OCI-LY3 (cell line): ENCODE results near the gene STARD9.

Experiments used
- H2AFZ ChIP-seq: fragments of 200-600, 300-600 bp; shearing (Covaris generic); 2 replicates; pipeline ENCODE4 v1.6.0; 2014; ENCODE audit warnings: antibody characterized with exemption, low read depth, low read length
- H3K27ac ChIP-seq: fragments of 200-600, 300-600 bp; sonication (generic); 2 replicates; pipeline ENCODE4 v1.5.1; 2014; ENCODE audit warnings: mild to moderate bottlenecking, low read length, moderate library complexity, mixed read lengths
- H3K27me3 ChIP-seq: fragments of 200-600, 300-600 bp; sonication (generic); 2 replicates; pipeline ENCODE4 v1.6.1; 2014; ENCODE audit warnings: low read depth, low read length, mixed read lengths
- H3K36me3 ChIP-seq: fragments of 200-600, 300-600 bp; sonication (generic); replicated peaks from 2 replicates; pipeline ENCODE3; 2014; ENCODE audit warnings: low read depth, low read length, mixed read lengths
- H3K4me1 ChIP-seq: fragments of 300-600, 200-600 bp; sonication (generic); 2 replicates; pipeline ENCODE4 v1.6.1; 2014; ENCODE audit warnings: low read length, mixed read lengths
- H3K4me2 ChIP-seq: fragments of 200-600, 300-600 bp; sonication (generic); 2 replicates; pipeline ENCODE4 v1.6.1; 2014; ENCODE audit warnings: low read length, mixed read lengths
- H3K4me3 ChIP-seq: fragments of 300-600, 200-600 bp; sonication (generic); 2 replicates; pipeline ENCODE4 v1.5.1; 2014; ENCODE audit warnings: antibody characterized with exemption, mild to moderate bottlenecking, low read length, moderate library complexity
- H3K79me2 ChIP-seq: fragments of 300-600, 200-600 bp; shearing (Covaris generic); 2 replicates; pipeline ENCODE4 v1.6.1; 2014; ENCODE audit warnings: mild to moderate bottlenecking, low read length, mixed read lengths
- H3K9ac ChIP-seq: fragments of 300-600, 200-600 bp; shearing (Covaris generic); 2 replicates; pipeline ENCODE4 v1.6.0; 2014; ENCODE audit warnings: mild to moderate bottlenecking, low read length, moderate library complexity
- H3K9me3 ChIP-seq: fragments of 200-600, 300-600 bp; shearing (Covaris generic); 2 replicates; pipeline ENCODE4 v1.6.1; 2014; ENCODE audit warnings: low read length, mixed read lengths; ENCODE audit not compliant: insufficient read depth
- H4K20me1 ChIP-seq: fragments of 200-600, 300-600 bp; sonication (generic); 2 replicates; pipeline ENCODE4 v1.6.1; 2016; ENCODE audit warnings: low read length, mixed read lengths; ENCODE audit not compliant: insufficient read depth
- EZH2phosphoT487 ChIP-seq: fragments of 200-600 bp; shearing (Covaris generic); IDR thresholded peaks from 2 replicates; pipeline ENCODE4 v1.6.1; 2018; ENCODE audit warnings: antibody characterized with exemption, mixed run types, low read depth
- TF ChIP-seq, protein P1 (sequence below): fragments of 200-600, 300-600 bp; sonication (generic); IDR thresholded peaks from 2 replicates; pipeline ENCODE4 v1.5.1; 2014; ENCODE audit warnings: antibody characterized with exemption, low read length, low read depth

The STARD9 gene

DNA sequence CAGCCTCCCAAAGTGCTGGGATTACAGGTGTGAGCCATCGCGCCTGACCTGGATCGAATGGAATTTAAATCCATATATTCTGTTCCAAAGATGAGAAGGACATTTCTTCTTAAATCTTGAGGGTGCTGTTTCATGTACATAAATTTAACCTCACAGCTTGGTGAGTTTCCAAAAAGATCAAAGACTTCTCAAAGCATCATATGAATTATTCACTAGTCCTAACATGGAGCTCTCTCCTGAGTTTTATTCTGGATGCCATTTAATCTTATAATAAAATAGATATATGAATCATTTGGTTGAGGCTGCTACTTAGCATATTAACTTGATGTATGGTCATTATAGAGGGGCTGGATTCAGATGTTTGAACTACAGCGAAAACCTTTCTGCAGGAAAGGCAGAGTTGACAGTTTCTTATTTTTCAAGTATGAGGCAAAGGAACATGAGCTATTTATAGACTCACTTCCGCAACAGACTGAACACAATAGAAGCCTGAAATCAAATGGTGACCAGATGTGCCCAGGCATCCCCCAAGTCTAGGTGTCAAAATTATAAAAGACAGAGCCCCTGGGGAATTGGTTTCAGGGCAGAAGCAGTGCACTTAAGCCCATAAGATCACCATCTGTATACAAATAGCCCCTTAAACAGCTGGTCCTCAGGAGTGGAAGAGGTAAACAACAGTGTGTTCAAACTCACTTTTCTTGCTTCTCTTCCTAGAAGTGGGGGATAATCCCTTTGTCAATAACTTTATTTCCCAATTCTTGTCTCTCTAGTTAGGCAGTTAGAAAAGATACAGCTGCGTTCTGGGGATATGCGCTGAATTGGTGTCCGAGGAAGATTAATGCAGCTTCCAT is 29.7 kb downstream of the STARD9 start:
- H3K79me2 ChIP-seq, result no peaks in the 10 kb centered on the region
- H3K36me3 ChIP-seq, result no peaks in the 10 kb centered on the region
- H2AFZ ChIP-seq, result no peak overlapping the region
- no peak overlapping the region for H3K4me2 ChIP-seq
- TF ChIP-seq, protein P1, sequence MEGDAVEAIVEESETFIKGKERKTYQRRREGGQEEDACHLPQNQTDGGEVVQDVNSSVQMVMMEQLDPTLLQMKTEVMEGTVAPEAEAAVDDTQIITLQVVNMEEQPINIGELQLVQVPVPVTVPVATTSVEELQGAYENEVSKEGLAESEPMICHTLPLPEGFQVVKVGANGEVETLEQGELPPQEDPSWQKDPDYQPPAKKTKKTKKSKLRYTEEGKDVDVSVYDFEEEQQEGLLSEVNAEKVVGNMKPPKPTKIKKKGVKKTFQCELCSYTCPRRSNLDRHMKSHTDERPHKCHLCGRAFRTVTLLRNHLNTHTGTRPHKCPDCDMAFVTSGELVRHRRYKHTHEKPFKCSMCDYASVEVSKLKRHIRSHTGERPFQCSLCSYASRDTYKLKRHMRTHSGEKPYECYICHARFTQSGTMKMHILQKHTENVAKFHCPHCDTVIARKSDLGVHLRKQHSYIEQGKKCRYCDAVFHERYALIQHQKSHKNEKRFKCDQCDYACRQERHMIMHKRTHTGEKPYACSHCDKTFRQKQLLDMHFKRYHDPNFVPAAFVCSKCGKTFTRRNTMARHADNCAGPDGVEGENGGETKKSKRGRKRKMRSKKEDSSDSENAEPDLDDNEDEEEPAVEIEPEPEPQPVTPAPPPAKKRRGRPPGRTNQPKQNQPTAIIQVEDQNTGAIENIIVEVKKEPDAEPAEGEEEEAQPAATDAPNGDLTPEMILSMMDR, result no peak
- no peak for TF ChIP-seq EZH2phosphoT487
- no peak overlapping the region for H3K27ac ChIP-seq
- H3K27me3 ChIP-seq, result no peaks in the 10 kb centered on the region; the same call in 1 of the 2 replicates
- peaks cover 3% of the 10 kb centered on the region; the same call in 1 of the 2 replicates for H3K9me3 ChIP-seq
- no peaks in the 10 kb centered on the region for H3K4me1 ChIP-seq
- no peak overlapping the region for H3K4me3 ChIP-seq
- H3K9ac ChIP-seq, result no peak overlapping the region
- H4K20me1 ChIP-seq, result no peaks in the 10 kb centered on the region

DNA sequence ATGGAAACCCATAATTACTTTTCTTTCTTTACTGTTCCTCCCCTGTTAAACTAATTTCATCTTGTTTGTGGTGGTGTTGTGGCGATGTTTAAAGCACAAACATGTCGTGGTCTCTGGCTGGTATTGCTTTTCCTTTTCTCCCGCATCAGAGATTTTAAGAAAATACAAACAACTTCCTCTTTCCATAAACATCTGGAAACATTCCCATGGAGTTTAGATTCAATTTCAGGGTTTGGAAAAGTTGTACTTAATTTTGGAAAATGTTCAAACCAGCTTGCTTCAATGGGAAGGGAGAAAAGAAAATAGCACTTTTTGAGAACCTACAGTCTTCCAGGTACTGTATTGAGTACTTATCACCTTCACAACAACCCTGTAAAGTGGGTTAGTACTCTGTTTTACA is 30.4 kb downstream of the STARD9 start:
- H3K4me1 ChIP-seq, result no peaks in the 10 kb centered on the region
- H3K4me2 ChIP-seq, result no peak overlapping the region
- H3K27me3 ChIP-seq, result no peaks in the 10 kb centered on the region; the same call in 1 of the 2 replicates
- H3K9me3 ChIP-seq, result peaks cover 3% of the 10 kb centered on the region; the same call in 1 of the 2 replicates
- no peak overlapping the region for H2AFZ ChIP-seq
- H3K27ac ChIP-seq, result no peak overlapping the region
- H4K20me1 ChIP-seq, result no peaks in the 10 kb centered on the region
- no peak overlapping the region for H3K4me3 ChIP-seq
- H3K9ac ChIP-seq, result no peak overlapping the region
- no peaks in the 10 kb centered on the region for H3K79me2 ChIP-seq
- TF ChIP-seq EZH2phosphoT487, result no peak
- TF ChIP-seq, protein P1, result no peak
- H3K36me3 ChIP-seq, result no peaks in the 10 kb centered on the region

DNA sequence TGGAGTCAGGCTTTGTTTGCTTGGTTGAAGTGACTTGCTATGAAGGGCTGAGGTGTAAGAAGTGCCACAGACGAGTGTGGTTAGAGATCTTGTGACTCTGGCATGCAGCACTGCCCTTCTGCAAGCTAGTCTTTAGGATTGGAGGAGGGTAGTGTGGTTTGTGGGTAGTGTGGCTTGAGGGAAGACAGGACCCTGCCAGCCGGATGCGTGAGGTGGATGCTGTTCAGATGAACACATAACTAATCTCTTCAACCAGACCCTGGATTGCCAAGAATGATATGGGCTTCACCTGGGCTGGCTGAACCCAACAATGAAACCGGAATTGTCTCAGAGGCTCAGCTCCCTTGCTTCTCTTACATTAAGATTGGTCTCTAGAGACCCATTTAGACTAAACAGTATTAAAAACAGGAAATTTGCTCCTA is 32.7 kb downstream of the STARD9 start:
- H3K4me2 ChIP-seq, result no peak overlapping the region
- H3K4me1 ChIP-seq, result no peaks in the 10 kb centered on the region
- TF ChIP-seq, protein P1, result no peak
- TF ChIP-seq EZH2phosphoT487, result no peak
- H3K9me3 ChIP-seq, result no peaks in the 10 kb centered on the region; the same call in 1 of the 2 replicates
- H3K79me2 ChIP-seq, result no peaks in the 10 kb centered on the region
- no peaks in the 10 kb centered on the region; the same call in 1 of the 2 replicates for H3K27me3 ChIP-seq
- no peak overlapping the region for H3K4me3 ChIP-seq
- H3K36me3 ChIP-seq, result no peaks in the 10 kb centered on the region
- H2AFZ ChIP-seq, result no peak overlapping the region
- H3K27ac ChIP-seq, result no peak overlapping the region
- no peak overlapping the region for H3K9ac ChIP-seq
- no peaks in the 10 kb centered on the region for H4K20me1 ChIP-seq

DNA sequence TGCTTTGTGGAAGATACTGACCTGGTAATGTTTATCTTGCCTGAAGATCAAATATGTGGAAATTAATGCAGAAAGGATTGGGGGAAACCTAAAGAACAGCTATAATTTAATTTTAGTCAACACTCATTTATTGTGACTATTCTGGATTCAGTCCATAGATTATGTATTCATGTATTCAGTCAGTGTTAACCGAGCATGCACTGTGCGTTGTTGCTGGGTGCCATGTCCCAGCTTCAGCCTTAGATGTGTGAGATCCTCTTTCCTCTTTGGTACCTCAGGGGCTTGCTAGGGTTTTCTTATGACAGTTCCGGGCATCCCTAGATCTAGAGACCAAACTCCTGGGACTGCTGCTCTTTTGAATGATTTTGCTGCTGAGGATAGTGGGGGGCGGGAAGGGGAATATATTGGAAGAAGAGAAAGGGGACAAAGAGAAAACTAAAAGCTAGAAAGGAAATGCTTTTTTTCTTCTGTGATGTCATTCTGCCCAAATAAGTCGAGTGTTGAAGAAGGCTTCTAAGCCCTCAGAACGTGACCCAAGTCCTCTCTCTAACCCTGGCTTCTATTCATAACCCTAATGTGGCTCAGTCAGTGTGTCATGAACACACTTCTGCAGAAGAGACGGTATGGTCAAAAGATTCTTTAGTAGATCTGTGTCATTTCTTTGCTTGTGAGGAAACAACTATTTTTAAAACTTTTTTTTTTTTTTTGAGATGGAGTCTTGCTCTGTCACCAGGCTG is 33.5 kb downstream of the STARD9 start:
- no peaks in the 10 kb centered on the region; the same call in 1 of the 2 replicates for H3K27me3 ChIP-seq
- H3K36me3 ChIP-seq, result no peaks in the 10 kb centered on the region

More for the DNA sequence above, 33.5 kb downstream of the STARD9 start:
- Histone ChIP-seq H4K20me1 (no peaks in the 10 kb centered on the region), H3K4me1 (no peaks in the 10 kb centered on the region), H3K9me3 (no peaks in the 10 kb centered on the region; the same call in 1 of the 2 replicates), H3K9ac (no peak overlapping the region), H3K4me3 (no peak overlapping the region), H3K4me2 (no peak overlapping the region), H3K79me2 (no peaks in the 10 kb centered on the region), H3K27ac (no peak overlapping the region), H2AFZ (no peak overlapping the region)
- TF ChIP-seq, protein P1, result no peak
- no peak for TF ChIP-seq EZH2phosphoT487
